ENCODE measurements around the gene LYRM4.

LYRM4 gene

DNA sequence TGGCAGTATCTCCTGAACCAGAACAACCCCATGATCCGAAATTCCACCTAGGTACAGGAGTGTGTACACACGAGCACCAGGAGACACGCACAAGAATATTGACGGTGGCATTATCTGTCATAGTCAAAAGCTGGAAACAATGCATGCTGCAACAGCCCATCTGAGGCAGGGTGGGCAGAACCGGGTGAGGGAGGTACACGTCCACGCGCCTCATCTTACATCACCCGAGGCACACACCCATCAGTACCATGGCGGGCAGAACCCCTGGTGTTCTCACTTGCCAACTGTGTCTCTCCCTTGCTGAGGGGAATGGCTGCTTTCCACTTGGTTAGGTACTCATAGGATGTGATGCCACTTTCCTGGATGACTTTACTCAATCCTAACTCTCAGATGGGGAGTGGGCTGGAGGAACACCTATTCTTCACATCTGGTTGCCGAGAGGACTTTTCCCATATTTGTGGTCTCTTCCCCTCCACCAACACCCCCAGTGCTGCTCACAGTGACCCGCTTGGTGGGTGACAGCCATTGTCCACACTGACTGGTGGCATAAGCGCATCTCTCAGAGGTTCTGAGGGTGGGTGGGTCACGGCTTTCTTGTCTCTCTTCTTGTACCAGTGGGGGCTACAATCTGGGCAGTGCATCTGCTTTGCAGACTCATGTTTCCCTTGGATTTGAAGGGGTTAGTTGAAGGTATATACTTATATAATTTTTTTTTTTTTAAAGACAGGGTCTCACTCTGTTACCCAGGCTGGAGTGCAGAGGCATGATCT is 162.1 kb downstream of the LYRM4 start:
- no peaks in the 10 kb centered on the region for H3K27me3 ChIP-seq (ENCODE audit: control insufficient read depth in 1 of 2, insufficient read depth in 2 of 2, low read length in 2 of 2)

GRCh38 chr6:5096482-5096881 is 164.3 kb downstream of the LYRM4 start:
- Histone ChIP-seq H3K4me3 (ENCODE audit: low read length in 2 of 2) (no peak overlapping the region), H3K27ac (ENCODE audit: low read length) (no peak overlapping the region), H3K4me1 (ENCODE audit: control insufficient read depth, insufficient read depth, low read length) (no peaks in the 10 kb centered on the region), H3K27me3 (ENCODE audit: control insufficient read depth in 1 of 2, insufficient read depth in 2 of 2, low read length in 2 of 2) (no peaks in the 10 kb centered on the region), H3K9ac (ENCODE audit: low read length in 2 of 2) (no peak overlapping the region), H3K9me3 (ENCODE audit: control insufficient read depth in 2 of 2, low read length in 2 of 2) (no peaks in the 10 kb centered on the region), H3K36me3 (ENCODE audit: control insufficient read depth in 2 of 2, insufficient read depth in 2 of 2, low read length in 2 of 2) (no peaks in the 10 kb centered on the region)

More for the DNA sequence above, 162.1 kb downstream of the LYRM4 start:
- Histone ChIP-seq H3K36me3 (ENCODE audit: control insufficient read depth in 2 of 2, insufficient read depth in 2 of 2, low read length in 2 of 2) (no peaks in the 10 kb centered on the region), H3K9ac (ENCODE audit: low read length in 2 of 2) (no peak overlapping the region), H3K4me1 (ENCODE audit: control insufficient read depth, insufficient read depth, low read length) (no peaks in the 10 kb centered on the region), H3K9me3 (ENCODE audit: control insufficient read depth in 2 of 2, low read length in 2 of 2) (no peaks in the 10 kb centered on the region), H3K4me3 (ENCODE audit: low read length in 2 of 2) (no peak overlapping the region), H3K27ac (ENCODE audit: low read length) (no peak overlapping the region)

DNA sequence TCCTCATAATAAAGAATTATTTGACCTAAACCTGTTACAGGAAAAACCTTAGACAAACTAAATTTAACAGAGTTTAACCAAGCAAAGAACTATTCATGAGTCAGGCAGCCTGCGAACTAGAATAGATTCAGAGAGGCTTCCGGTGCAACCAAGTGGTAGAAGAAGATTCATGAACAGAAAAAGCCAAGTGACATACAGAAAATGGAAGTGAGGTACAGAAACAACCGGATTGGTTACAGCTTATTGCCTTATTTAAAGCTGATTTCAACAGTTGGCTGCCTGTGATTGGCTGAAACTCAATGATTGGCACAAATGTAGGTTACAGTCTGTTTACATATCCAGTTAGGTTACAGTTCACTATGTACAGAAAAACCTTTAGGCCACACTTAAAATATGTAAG is 165.5 kb downstream of the LYRM4 start:
- H3K9me3 ChIP-seq (ENCODE audit: control insufficient read depth in 2 of 2, low read length in 2 of 2): no peaks in the 10 kb centered on the region
- no peaks in the 10 kb centered on the region for H3K27me3 ChIP-seq (ENCODE audit: control insufficient read depth in 1 of 2, insufficient read depth in 2 of 2, low read length in 2 of 2)
- no peaks in the 10 kb centered on the region for H3K4me1 ChIP-seq (ENCODE audit: control insufficient read depth, insufficient read depth, low read length)
- H3K36me3 ChIP-seq (ENCODE audit: control insufficient read depth in 2 of 2, insufficient read depth in 2 of 2, low read length in 2 of 2): no peaks in the 10 kb centered on the region
- no peak overlapping the region for H3K27ac ChIP-seq (ENCODE audit: low read length)
- H3K4me3 ChIP-seq (ENCODE audit: low read length in 2 of 2): no peak overlapping the region
- no peak overlapping the region for H3K9ac ChIP-seq (ENCODE audit: low read length in 2 of 2)

DNA sequence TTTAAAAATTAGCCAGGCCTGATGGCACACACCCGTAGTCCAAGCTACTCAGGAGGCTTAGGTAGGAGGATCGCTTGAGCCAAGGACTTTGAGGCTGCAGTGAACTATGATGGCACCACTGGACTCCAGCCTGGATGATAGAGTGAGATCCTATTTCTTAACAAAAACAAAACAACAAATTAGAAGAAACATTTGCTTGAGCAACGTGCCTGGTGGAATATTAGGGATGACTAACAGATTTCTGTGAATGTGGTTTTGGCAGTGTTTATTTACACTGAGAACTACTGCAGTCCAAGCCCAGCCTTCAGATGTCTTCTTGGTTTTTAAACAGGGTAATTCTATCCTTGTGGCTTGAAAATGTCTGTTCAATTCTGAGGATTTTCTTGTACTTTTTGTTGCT is 166.4 kb downstream of the LYRM4 start:
- H3K9ac ChIP-seq (ENCODE audit: low read length in 2 of 2): no peak overlapping the region
- H3K36me3 ChIP-seq (ENCODE audit: control insufficient read depth in 2 of 2, insufficient read depth in 2 of 2, low read length in 2 of 2): no peaks in the 10 kb centered on the region
- no peak overlapping the region for H3K4me3 ChIP-seq (ENCODE audit: low read length in 2 of 2)
- H3K9me3 ChIP-seq (ENCODE audit: control insufficient read depth in 2 of 2, low read length in 2 of 2): no peaks in the 10 kb centered on the region
- no peaks in the 10 kb centered on the region for H3K27me3 ChIP-seq (ENCODE audit: control insufficient read depth in 1 of 2, insufficient read depth in 2 of 2, low read length in 2 of 2)
- H3K27ac ChIP-seq (ENCODE audit: low read length): no peak overlapping the region
- no peaks in the 10 kb centered on the region for H3K4me1 ChIP-seq (ENCODE audit: control insufficient read depth, insufficient read depth, low read length)

DNA sequence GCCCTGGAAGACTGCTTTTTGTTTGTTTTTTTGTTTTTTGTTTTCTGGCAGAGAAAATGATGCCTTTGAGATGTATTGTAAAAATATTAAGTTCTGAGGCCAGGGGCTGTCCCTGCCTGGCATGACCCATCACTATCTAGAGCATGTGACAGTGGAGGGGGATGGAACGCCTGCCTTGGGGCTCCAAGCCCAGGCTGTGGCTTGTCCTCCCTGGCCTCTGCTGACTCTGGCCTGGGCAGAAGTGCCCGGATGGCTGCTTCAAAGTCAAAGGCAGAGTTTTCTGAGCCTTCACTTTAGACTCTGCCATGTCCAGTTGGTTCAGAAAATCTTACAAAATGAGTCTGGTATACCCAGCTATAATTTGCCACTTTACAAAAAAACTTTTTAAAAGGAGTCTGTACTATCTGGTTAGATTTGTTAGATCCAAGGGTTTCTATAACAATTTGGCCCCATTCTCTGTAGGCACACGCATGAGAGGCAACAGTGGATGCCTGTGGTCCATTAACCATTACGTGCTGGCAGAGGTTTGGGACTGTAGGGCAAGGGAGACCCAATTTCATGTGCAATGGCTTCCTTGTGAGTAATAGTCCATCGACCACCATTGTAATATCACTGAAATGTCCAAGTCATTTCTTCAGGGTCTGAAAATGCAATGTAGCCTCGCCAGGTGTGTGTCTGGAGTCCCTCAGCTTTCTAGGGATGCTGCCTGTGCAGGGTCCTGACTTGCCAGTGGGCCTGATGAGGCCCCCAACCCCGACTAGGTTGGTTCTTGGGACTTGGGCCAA is 167.3 kb downstream of the LYRM4 start:
- no peak overlapping the region for H3K27ac ChIP-seq (ENCODE audit: low read length)
- no peaks in the 10 kb centered on the region for H3K4me1 ChIP-seq (ENCODE audit: control insufficient read depth, insufficient read depth, low read length)
- H3K9me3 ChIP-seq (ENCODE audit: control insufficient read depth in 2 of 2, low read length in 2 of 2): no peaks in the 10 kb centered on the region
- no peak overlapping the region for H3K4me3 ChIP-seq (ENCODE audit: low read length in 2 of 2)
- no peak overlapping the region for H3K9ac ChIP-seq (ENCODE audit: low read length in 2 of 2)
- H3K36me3 ChIP-seq (ENCODE audit: control insufficient read depth in 2 of 2, insufficient read depth in 2 of 2, low read length in 2 of 2): no peaks in the 10 kb centered on the region
- H3K27me3 ChIP-seq (ENCODE audit: control insufficient read depth in 1 of 2, insufficient read depth in 2 of 2, low read length in 2 of 2): no peaks in the 10 kb centered on the region

- Histone ChIP-seq H3K9me3 (ENCODE audit: control insufficient read depth in 2 of 2, low read length in 2 of 2) (no peaks in the 10 kb centered on the region), H3K27ac (ENCODE audit: low read length) (no peak overlapping the region), H3K36me3 (ENCODE audit: control insufficient read depth in 2 of 2, insufficient read depth in 2 of 2, low read length in 2 of 2) (no peaks in the 10 kb centered on the region), H3K4me1 (ENCODE audit: control insufficient read depth, insufficient read depth, low read length) (peaks cover 6% of the 10 kb centered on the region), H3K9ac (ENCODE audit: low read length in 2 of 2) (no peak overlapping the region), H3K4me3 (ENCODE audit: low read length in 2 of 2) (no peak overlapping the region), H3K27me3 (ENCODE audit: control insufficient read depth in 1 of 2, insufficient read depth in 2 of 2, low read length in 2 of 2) (no peaks in the 10 kb centered on the region)
These were observed 169.3 kb downstream of the LYRM4 start for GRCh38 chr6:5091210-5092069.

DNA sequence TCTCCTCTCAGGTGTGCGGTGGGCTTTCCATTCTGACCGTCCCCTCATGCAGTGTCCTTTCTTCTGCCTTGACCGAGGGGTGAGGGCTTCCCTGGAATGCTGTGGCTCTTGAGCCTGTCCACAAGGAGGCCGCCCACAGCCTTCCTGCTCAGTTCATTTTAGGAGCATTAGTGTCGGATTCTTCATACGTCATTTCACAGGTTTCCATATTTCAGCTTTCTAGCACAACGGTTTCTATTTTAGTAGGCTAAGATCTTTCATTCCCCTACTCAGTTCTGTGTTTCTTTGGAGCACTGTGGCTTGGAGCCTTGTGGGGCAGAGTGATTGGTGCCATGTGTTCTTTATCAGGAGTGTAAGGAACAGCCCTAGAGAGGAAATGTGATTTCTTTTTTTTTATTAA is 170.1 kb downstream of the LYRM4 start:
- Histone ChIP-seq H3K36me3 (ENCODE audit: control insufficient read depth in 2 of 2, insufficient read depth in 2 of 2, low read length in 2 of 2) (no peaks in the 10 kb centered on the region), H3K9me3 (ENCODE audit: control insufficient read depth in 2 of 2, low read length in 2 of 2) (no peaks in the 10 kb centered on the region), H3K27me3 (ENCODE audit: control insufficient read depth in 1 of 2, insufficient read depth in 2 of 2, low read length in 2 of 2) (no peaks in the 10 kb centered on the region), H3K27ac (ENCODE audit: low read length) (no peak overlapping the region), H3K4me1 (ENCODE audit: control insufficient read depth, insufficient read depth, low read length) (peaks cover 14% of the 10 kb centered on the region), H3K9ac (ENCODE audit: low read length in 2 of 2) (no peak overlapping the region), H3K4me3 (ENCODE audit: low read length in 2 of 2) (no peak overlapping the region)

DNA sequence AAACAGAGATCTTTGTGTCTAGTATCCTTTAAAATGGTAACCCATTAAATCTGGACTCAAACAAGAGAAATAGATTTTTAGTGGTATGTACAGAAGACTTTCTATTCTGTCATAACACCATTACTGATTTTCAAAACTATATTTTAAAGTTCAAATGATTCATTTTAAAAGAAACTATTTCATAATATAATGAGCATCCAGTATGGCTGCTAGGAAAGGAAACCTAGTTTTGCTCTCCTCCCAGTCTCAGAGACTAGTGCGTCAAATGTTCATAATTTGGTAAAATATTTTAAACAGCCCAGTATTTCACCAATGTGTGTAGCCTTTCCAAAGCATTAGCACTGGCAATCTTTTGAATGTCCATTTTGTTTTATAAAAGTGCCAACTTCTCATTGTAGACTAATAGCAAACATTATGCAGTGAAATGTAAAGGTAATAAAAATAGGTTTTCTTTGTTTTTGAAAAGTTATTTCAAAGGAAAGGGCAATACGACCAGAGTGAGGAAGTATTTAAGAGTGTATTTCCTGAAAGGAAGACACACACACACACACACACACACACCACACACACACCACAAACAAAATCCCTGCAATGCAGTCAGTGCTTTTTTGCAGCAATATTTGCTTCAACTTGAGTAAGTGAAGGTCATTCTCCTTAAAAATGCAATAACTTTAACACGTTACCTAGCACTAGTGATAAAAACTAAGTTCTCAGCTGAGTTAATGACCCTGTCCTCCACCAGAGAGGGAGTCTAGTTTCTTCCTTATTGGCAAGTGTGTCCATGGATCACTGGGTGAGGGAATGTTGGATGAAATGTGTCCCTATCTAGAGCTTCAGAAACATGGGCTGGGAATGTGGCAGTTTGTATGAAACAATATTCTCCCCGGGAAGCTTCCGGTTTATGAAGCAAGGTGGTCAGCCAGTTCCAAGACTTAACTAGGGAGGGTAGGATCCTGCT is 171.0 kb downstream of the LYRM4 start:
- no peak overlapping the region for H3K9ac ChIP-seq (ENCODE audit: low read length in 2 of 2)
- peaks cover 14% of the 10 kb centered on the region for H3K4me1 ChIP-seq (ENCODE audit: control insufficient read depth, insufficient read depth, low read length)
- H3K27me3 ChIP-seq (ENCODE audit: control insufficient read depth in 1 of 2, insufficient read depth in 2 of 2, low read length in 2 of 2): no peaks in the 10 kb centered on the region
- no peak overlapping the region for H3K4me3 ChIP-seq (ENCODE audit: low read length in 2 of 2)
- H3K27ac ChIP-seq (ENCODE audit: low read length): no peak overlapping the region
- no peaks in the 10 kb centered on the region for H3K9me3 ChIP-seq (ENCODE audit: control insufficient read depth in 2 of 2, low read length in 2 of 2)
- H3K36me3 ChIP-seq (ENCODE audit: control insufficient read depth in 2 of 2, insufficient read depth in 2 of 2, low read length in 2 of 2): no peaks in the 10 kb centered on the region

DNA sequence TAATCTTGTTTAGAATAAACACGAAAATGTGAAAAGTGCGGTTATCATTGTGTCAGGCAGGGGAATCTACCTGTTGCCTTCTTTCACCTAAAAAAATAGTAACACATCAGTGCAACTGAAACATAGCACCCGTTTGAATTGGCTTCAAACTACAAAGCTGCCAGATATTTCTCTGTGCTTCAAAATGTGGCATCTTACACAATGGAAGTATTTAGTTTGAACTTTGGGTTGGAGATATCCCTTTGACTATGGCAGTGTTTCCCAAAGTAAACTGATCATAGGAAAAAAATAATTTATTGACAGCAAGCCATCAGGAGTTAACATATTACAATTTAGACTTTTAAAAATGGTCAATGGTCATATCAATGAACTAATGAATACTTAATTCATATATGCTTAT is 172.0 kb downstream of the LYRM4 start:
- Histone ChIP-seq H3K4me1 (ENCODE audit: control insufficient read depth, insufficient read depth, low read length) (peaks cover 19% of the 10 kb centered on the region), H3K9me3 (ENCODE audit: control insufficient read depth in 2 of 2, low read length in 2 of 2) (no peaks in the 10 kb centered on the region), H3K27ac (ENCODE audit: low read length) (no peak overlapping the region), H3K9ac (ENCODE audit: low read length in 2 of 2) (no peak overlapping the region), H3K36me3 (ENCODE audit: control insufficient read depth in 2 of 2, insufficient read depth in 2 of 2, low read length in 2 of 2) (no peaks in the 10 kb centered on the region), H3K4me3 (ENCODE audit: low read length in 2 of 2) (no peak overlapping the region), H3K27me3 (ENCODE audit: control insufficient read depth in 1 of 2, insufficient read depth in 2 of 2, low read length in 2 of 2) (no peaks in the 10 kb centered on the region)

- Histone ChIP-seq H3K36me3 (ENCODE audit: control insufficient read depth in 2 of 2, insufficient read depth in 2 of 2, low read length in 2 of 2) (no peaks in the 10 kb centered on the region), H3K4me1 (ENCODE audit: control insufficient read depth, insufficient read depth, low read length) (peaks cover 19% of the 10 kb centered on the region), H3K9ac (ENCODE audit: low read length in 2 of 2) (no peak overlapping the region), H3K27me3 (ENCODE audit: control insufficient read depth in 1 of 2, insufficient read depth in 2 of 2, low read length in 2 of 2) (no peaks in the 10 kb centered on the region), H3K9me3 (ENCODE audit: control insufficient read depth in 2 of 2, low read length in 2 of 2) (no peaks in the 10 kb centered on the region), H3K4me3 (ENCODE audit: low read length in 2 of 2) (no peak overlapping the region), H3K27ac (ENCODE audit: low read length) (no peak overlapping the region)
These were observed 173.4 kb downstream of the LYRM4 start for GRCh38 chr6:5087389-5087788.

All from stomach smooth muscle (tissue), 2 donors.